ENCODE results near the gene OR1A1. TPM values are rescaled to one million over a fixed set of nuclear protein-coding genes. Genes with fewer than 3 reads are reported as not detected.

Gene OR1A1
- total RNA-seq: not detected in 2 replicates

DNA sequence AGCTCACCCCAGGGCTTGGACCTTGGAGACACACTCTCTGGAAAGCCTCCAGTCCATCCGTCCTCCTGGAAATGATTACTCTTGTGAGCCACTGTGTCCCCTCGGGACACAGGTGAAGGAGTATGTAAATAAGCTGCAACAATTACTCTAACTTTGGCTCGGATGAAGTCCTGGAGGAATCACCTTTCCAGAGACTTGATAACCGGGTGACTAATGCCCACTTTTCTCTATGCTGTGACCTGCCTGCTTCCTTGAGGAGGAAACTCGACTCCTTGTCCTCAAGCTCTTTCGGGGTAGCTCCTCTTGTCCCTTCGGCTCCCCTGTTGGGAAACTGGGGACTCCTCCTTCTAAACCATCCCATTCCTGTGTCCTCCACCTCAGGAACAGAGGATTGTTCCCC is at the start of gene OR1A1:
Gene OR1A1, plus strand, starts transcription at position 301 of the 400 bp plus-strand sequence. CDS start 7,954 bp downstream, outside the sequence.

DNA sequence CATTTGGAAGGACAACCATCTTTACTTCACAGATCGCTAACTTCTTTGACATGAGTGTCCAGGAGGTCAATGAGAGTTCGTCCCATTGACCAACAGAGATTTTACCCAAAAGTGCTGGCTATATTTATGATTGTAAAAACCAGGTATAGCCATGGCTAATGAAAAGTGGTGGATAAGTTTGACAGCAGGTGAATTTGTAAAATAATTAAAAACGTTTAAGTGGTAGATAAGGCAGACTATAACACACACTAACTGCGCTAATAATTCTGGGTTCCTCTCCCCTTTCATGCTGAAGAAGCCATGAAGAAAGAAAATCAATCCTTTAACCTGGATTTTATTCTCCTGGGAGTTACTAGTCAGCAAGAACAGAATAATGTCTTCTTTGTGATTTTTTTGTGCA is 10.2 kb upstream of the OR1A1 start, which contains the start of gene OR1A2:
Gene OR1A2, plus strand, starts transcription at position 301 of the 400 bp plus-strand sequence. Its CDS starts 0 bp downstream, at position 301.

Other genes starting within 250 kb of the OR1A1 start
- gene OR1D5, start 144.1 kb upstream of the OR1A1 start, total RNA-seq: not detected in 2 replicates
- gene OR1D2, start 103.2 kb upstream of the OR1A1 start, total RNA-seq: not detected in 2 replicates
- not detected in 2 replicates for gene OR1G1, start 80.1 kb upstream of the OR1A1 start, total RNA-seq
- not detected in 2 replicates for gene OR1A2, start 10.1 kb upstream of the OR1A1 start, total RNA-seq
- gene OR3A1, start 90.7 kb downstream of the OR1A1 start, total RNA-seq: not detected in 2 replicates
- gene OR3A2, start 178.6 kb downstream of the OR1A1 start, total RNA-seq: not detected in 2 replicates
- gene OR1E1, start 190.7 kb downstream of the OR1A1 start, total RNA-seq: not detected in 2 replicates
- not detected in 2 replicates for gene OR3A3, start 203.7 kb downstream of the OR1A1 start, total RNA-seq
- not detected in 2 replicates for gene OR1E2, start 226.2 kb downstream of the OR1A1 start, total RNA-seq